GM23338 (cell line): ENCODE data around the gene HMGN4. TPM values are rescaled to one million over a fixed set of nuclear protein-coding genes. Genes with fewer than 3 reads are reported as not detected.

ENCODE experiments used
- ATAC-seq: fragments of 200-7000 bp; cut with Tn5 transposase; 3 replicates; pipeline ENCODE4 v1.9.1; 2020
- DNase-seq: peaks from one replicate; pipeline ENCODE4 v3.0.0-alpha.2; 2015; ENCODE audit warnings: low spot score
- H2AFZ ChIP-seq: fragments of 200-600 bp; sonication (generic); 2 replicates; pipeline ENCODE4 v1.8.0; 2016; ENCODE audit warnings: antibody characterized with exemption, mild to moderate bottlenecking, moderate library complexity
- H3F3A ChIP-seq: fragments of 200-600 bp; sonication (generic); replicated peaks from 2 replicates; pipeline ENCODE4 v1.8.0; 2017; ENCODE audit warnings: antibody characterized with exemption, mixed run types, low read depth
- H3K27ac ChIP-seq: fragments of 200-600 bp; sonication (generic); 2 replicates; pipeline ENCODE4 v1.6.1; 2016; ENCODE audit warnings: low read depth
- H3K27me3 ChIP-seq: fragments of 200-600 bp; sonication (generic); 2 replicates; pipeline ENCODE4 v1.8.0; 2016; ENCODE audit warnings: mild to moderate bottlenecking, mixed run types, moderate library complexity; ENCODE audit not compliant: insufficient read depth
- H3K36me3 ChIP-seq: fragments of 200-600 bp; sonication (generic); 2 replicates; pipeline ENCODE4 v1.8.0; 2016; ENCODE audit warnings: mild to moderate bottlenecking; ENCODE audit not compliant: insufficient read depth
- H3K4me1 ChIP-seq: fragments of 200-600 bp; sonication (generic); 2 replicates; pipeline ENCODE4 v1.8.0; 2016; ENCODE audit warnings: mild to moderate bottlenecking, moderate library complexity; ENCODE audit not compliant: insufficient read depth
- H3K4me2 ChIP-seq: fragments of 200-600 bp; sonication (generic); 2 replicates; pipeline ENCODE4 v1.7.1; 2017; ENCODE audit warnings: mixed run types
- H3K4me3 ChIP-seq: fragments of 200-600 bp; sonication (generic); 2 replicates; pipeline ENCODE4 v1.6.1; 2016; ENCODE audit warnings: mixed run types
- H3K79me2 ChIP-seq: fragments of 200-600 bp; sonication (generic); replicated peaks from 2 replicates; pipeline ENCODE4 v1.8.0; 2017; ENCODE audit warnings: mild to moderate bottlenecking; ENCODE audit not compliant: insufficient read depth
- H3K9me2 ChIP-seq: fragments of 200-600 bp; sonication (generic); 2 replicates; pipeline ENCODE4 v1.8.0; 2017; ENCODE audit not compliant: insufficient read depth
- H4K20me1 ChIP-seq: fragments of 200-600 bp; sonication (generic); replicated peaks from 2 replicates; pipeline ENCODE4 v1.8.0; 2017; ENCODE audit warnings: mild to moderate bottlenecking; ENCODE audit not compliant: insufficient read depth
- H3K27ac Mint-ChIP-seq: 2 replicates; pipeline ENCODE4 v1.8.0; 2020; ENCODE audit warnings: inconsistent platforms, mild to moderate bottlenecking, moderate library complexity, mixed read lengths
- H3K27me3 Mint-ChIP-seq: 3 replicates; pipeline ENCODE4 v1.8.0; 2022; ENCODE audit warnings: low read depth, mild to moderate bottlenecking, moderate library complexity, mixed read lengths, inconsistent platforms; ENCODE audit not compliant: insufficient read depth, poor library complexity
- H3K36me3 Mint-ChIP-seq: 3 replicates; pipeline ENCODE4 v1.8.0; 2021; ENCODE audit warnings: low read depth, mild to moderate bottlenecking, inconsistent platforms, moderate library complexity, mixed read lengths
- H3K4me1 Mint-ChIP-seq: 3 replicates; pipeline ENCODE4 v1.8.0; 2020; ENCODE audit warnings: mild to moderate bottlenecking, inconsistent platforms, mixed read lengths
- H3K4me3 Mint-ChIP-seq: 3 replicates; pipeline ENCODE4 v1.8.0; 2021; ENCODE audit warnings: moderate library complexity, mild to moderate bottlenecking, inconsistent platforms, mixed read lengths
- H3K9me3 Mint-ChIP-seq: 3 replicates; pipeline ENCODE4 v1.8.0; 2020; ENCODE audit warnings: moderate library complexity, mild to moderate bottlenecking, inconsistent platforms, mixed read lengths
- EZH2 ChIP-seq: fragments of 200-600 bp; sonication (generic); IDR thresholded peaks from one replicate; pipeline ENCODE4 v1.8.0; 2017; ENCODE audit warnings: antibody characterized with exemption, mild to moderate bottlenecking, low read depth; ENCODE audit not compliant: unreplicated experiment
- EZH2phosphoT487 ChIP-seq: fragments of 200-600 bp; sonication (generic); IDR thresholded peaks from one replicate; pipeline ENCODE4 v1.8.1; 2018; ENCODE audit warnings: antibody characterized with exemption; ENCODE audit not compliant: unreplicated experiment
- JUNB ChIP-seq: IDR thresholded peaks from one replicate; pipeline ENCODE4 v1.6.1; 2016; ENCODE audit warnings: antibody characterized with exemption; ENCODE audit not compliant: unreplicated experiment
- NANOG ChIP-seq: IDR thresholded peaks from 2 replicates; pipeline ENCODE4 v1.6.1; 2016; ENCODE audit warnings: antibody characterized with exemption, borderline replicate concordance
- POLR2AphosphoS5 ChIP-seq: IDR thresholded peaks from 2 replicates; pipeline ENCODE4 v1.6.1; 2016; ENCODE audit warnings: antibody characterized with exemption, low read depth
- ZNF331 ChIP-seq: fragments of 250-450 bp; sonication (Bioruptor Pico); IDR thresholded peaks from 2 replicates; pipeline ENCODE4 v1.5.0; 2020; ENCODE audit warnings: low read depth, mild to moderate bottlenecking, moderate library complexity
- polyA plus RNA-seq: library from polyadenylated mRNA; unstranded; fragments of >200 nt; fragmentation: Nextera tagmentation; extraction: Ambion mirVana; gene quantifications from 2 replicates; pipeline ENCODE4 v1.2.1, GENCODE V29; 2016
- total RNA-seq: library from RNA; depleted of rRNA; stranded (reverse); fragments of >200 nt; shearing (Covaris generic); gene quantifications from 2 replicates; pipeline ENCODE4 v1.2.3, GENCODE V29; 2014
- TF ChIP-seq, protein P1 (sequence below): IDR thresholded peaks from one replicate; pipeline ENCODE4 v1.6.1; 2018; ENCODE audit warnings: antibody characterized with exemption; ENCODE audit not compliant: unreplicated experiment

Gene HMGN4
- total and polyA plus RNA-seq, 2 experiments from 2014 or later, result 35.3 to 91.4 TPM

DNA sequence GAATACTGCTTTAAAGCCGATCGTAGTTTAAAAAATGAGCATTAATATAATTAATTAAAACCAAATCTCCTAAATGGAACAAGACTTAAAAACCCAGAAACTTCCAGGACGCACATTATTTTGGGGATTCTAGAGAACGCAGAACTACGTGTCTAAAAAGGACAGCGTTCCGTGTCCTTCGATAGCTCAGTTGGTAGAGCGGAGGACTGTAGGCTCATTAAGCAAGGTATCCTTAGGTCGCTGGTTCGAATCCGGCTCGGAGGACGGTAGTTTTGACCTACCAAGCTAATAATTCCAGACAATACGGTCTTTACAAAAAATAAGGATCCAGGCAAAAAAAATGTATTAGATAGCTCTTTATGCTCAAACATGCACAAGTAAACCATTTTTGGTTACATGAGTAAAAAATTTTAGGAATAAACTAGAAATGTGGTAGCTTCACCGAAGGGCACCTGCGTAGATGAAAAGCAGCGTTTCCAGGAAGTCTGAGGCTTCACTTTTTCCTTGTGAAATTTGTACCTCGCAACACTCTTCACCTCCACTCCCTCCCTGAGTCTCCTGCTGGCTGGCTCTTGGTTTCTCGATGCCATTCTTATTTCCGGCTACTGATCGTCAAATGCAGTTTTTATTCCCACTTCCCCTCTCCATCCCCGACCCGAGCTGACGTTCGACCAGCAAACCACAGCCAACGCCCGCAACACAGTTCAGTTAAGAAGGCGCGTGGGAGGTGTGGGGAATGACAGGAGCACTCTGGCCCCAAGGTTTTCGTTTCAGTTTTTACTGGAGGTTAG, 39.0 kb downstream of the HMGN4 start:
- no peaks in the 10 kb centered on the region for H3K27me3 ChIP-seq
- peak overlapping the region; percentile 70 for H3K4me3 ChIP-seq
- TF ChIP-seq JUNB (no peak), NANOG (no peak)
- TF ChIP-seq, protein P1, sequence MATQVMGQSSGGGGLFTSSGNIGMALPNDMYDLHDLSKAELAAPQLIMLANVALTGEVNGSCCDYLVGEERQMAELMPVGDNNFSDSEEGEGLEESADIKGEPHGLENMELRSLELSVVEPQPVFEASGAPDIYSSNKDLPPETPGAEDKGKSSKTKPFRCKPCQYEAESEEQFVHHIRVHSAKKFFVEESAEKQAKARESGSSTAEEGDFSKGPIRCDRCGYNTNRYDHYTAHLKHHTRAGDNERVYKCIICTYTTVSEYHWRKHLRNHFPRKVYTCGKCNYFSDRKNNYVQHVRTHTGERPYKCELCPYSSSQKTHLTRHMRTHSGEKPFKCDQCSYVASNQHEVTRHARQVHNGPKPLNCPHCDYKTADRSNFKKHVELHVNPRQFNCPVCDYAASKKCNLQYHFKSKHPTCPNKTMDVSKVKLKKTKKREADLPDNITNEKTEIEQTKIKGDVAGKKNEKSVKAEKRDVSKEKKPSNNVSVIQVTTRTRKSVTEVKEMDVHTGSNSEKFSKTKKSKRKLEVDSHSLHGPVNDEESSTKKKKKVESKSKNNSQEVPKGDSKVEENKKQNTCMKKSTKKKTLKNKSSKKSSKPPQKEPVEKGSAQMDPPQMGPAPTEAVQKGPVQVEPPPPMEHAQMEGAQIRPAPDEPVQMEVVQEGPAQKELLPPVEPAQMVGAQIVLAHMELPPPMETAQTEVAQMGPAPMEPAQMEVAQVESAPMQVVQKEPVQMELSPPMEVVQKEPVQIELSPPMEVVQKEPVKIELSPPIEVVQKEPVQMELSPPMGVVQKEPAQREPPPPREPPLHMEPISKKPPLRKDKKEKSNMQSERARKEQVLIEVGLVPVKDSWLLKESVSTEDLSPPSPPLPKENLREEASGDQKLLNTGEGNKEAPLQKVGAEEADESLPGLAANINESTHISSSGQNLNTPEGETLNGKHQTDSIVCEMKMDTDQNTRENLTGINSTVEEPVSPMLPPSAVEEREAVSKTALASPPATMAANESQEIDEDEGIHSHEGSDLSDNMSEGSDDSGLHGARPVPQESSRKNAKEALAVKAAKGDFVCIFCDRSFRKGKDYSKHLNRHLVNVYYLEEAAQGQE, result no peak

DNA sequence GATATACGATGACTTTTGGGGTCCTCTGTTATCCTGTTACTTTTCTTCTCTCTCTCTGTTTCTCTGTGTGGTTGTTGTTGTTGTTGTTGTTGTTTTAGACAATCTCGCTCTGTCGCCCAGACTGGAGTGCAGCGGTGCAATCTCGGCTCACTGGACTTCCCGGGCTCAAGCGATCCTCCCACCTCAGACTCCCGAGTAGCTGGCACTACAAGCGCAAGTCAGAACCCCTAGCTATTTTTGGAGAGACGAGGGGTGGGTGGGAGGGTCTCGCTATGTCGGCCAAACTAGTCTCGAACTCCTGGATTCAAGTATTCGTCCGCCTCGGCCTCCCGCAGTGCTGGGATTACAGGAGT, 39.5 kb downstream of the HMGN4 start:
- TF ChIP-seq EZH2 (no peak), EZH2phosphoT487 (no peak), ZNF331 (no peak), POLR2AphosphoS5 (no peak)
- TF ChIP-seq, protein P1, result no peak
- Histone ChIP-seq H3K4me3 (peak overlapping the region; percentile 70), H3K4me2 (peak overlapping the region; percentile 68), H3K9me2 (no peaks in the 10 kb centered on the region; the same call in 1 of the 2 replicates), H3K27me3 (0 out of 2 replicates have a peak, but pooled peaks cover 1% of the 10 kb centered on the region), H3F3A (no peaks in the 10 kb centered on the region), H3K79me2 (no peaks in the 10 kb centered on the region), H3K4me1 (peaks cover 7% of the 10 kb centered on the region; the same call in 1 of the 2 replicates), H4K20me1 (no peaks in the 10 kb centered on the region), H2AFZ (peak overlapping the region; percentile 52; the same call in 1 of the 2 replicates), H3K36me3 (no peaks in the 10 kb centered on the region), H3K27ac (no peak overlapping the region)
- H3K4me3 Mint-ChIP-seq, result peak overlapping the region; percentile 93
- H3K9me3 Mint-ChIP-seq, result peaks cover 13% of the 10 kb centered on the region; the same call in 2 of the 3 replicates
- DNase-seq (peak; percentile 37), ATAC-seq (no peak)
- no peaks in the 10 kb centered on the region for H3K36me3 Mint-ChIP-seq
- peaks cover 9% of the 10 kb centered on the region for H3K4me1 Mint-ChIP-seq
- H3K27me3 Mint-ChIP-seq, result peaks cover 24% of the 10 kb centered on the region
- no peak overlapping the region for H3K27ac Mint-ChIP-seq

More for the DNA sequence above, 39.0 kb downstream of the HMGN4 start:
- no peaks in the 10 kb centered on the region for H3F3A ChIP-seq
- peak; percentile 48 for ATAC-seq
- H4K20me1 ChIP-seq, result no peaks in the 10 kb centered on the region
- peaks cover 28% of the 10 kb centered on the region for H3K27me3 Mint-ChIP-seq
- no peaks in the 10 kb centered on the region for H3K36me3 Mint-ChIP-seq
- peak overlapping the region; percentile 93 for H3K4me3 Mint-ChIP-seq
- peak overlapping the region; percentile 68 for H3K4me2 ChIP-seq
- peaks cover 7% of the 10 kb centered on the region; the same call in 1 of the 2 replicates for H3K4me1 ChIP-seq
- H3K79me2 ChIP-seq, result no peaks in the 10 kb centered on the region
- peak; percentile 88 for DNase-seq
- H3K9me2 ChIP-seq, result no peaks in the 10 kb centered on the region; the same call in 1 of the 2 replicates
- no peaks in the 10 kb centered on the region for H3K36me3 ChIP-seq
- peaks cover 13% of the 10 kb centered on the region; the same call in 2 of the 3 replicates for H3K9me3 Mint-ChIP-seq
- H3K4me1 Mint-ChIP-seq, result peaks cover 9% of the 10 kb centered on the region
- peak overlapping the region; percentile 52; the same call in 1 of the 2 replicates for H2AFZ ChIP-seq
- no peak overlapping the region for H3K27ac ChIP-seq
- no peak overlapping the region for H3K27ac Mint-ChIP-seq
